Gastrocnemius medialis (tissue), 4 donors: Measurements from ENCODE around the gene TLX2. TPM values are rescaled to one million over a fixed set of nuclear protein-coding genes. Genes with fewer than 3 reads are reported as not detected.
A peak's percentile ranks its signal among the peaks of the same experiment; 100 is the strongest.

Source experiments
- ATAC-seq, 2 donors: fragments of 150-250 bp; one replicate each; pipeline ENCODE4 v1.9.1; 2016
- DNase-seq, 2 donors: peaks; one replicate each; pipeline ENCODE4 v3.0.0-alpha.2; 2019
- H3K27ac ChIP-seq, 4 donors: fragments of 200-600 bp; sonication (generic); 1 replicate in 1 of 4; 2 replicates in 3 of 4; pipeline ENCODE4 v1.5.1; 2016 to 2018; ENCODE audit warnings: mild to moderate bottlenecking in 2 of 4, moderate library complexity in 1 of 4
- H3K27me3 ChIP-seq, 3 donors: fragments of 200-600 bp; sonication (generic) in 2 of 3; 1 replicate in 1 of 3; 2 replicates in 2 of 3; pipeline versions ENCODE4 v1.5.1 to v1.6.0; 2016 to 2019; ENCODE audit warnings: mild to moderate bottlenecking in 1 of 3, moderate library complexity in 1 of 3
- H3K36me3 ChIP-seq, 2 donors: fragments of 200-600 bp; sonication (generic) in 1 of 2; one replicate each; pipeline ENCODE4 v1.5.1; 2017 to 2018
- H3K4me1 ChIP-seq, 2 donors: fragments of 200-600 bp; sonication (generic) in 1 of 2; one replicate each; pipeline ENCODE4 v1.5.1; 2016 to 2017; ENCODE audit warnings: mild to moderate bottlenecking in 2 of 2
- H3K4me3 ChIP-seq, 4 donors: fragments of 200-600 bp; sonication (generic) in 3 of 4; 1 replicate in 1 of 4; 2 replicates in 3 of 4; pipeline ENCODE4 v1.5.1; 2016 to 2019; ENCODE audit warnings: mild to moderate bottlenecking in 2 of 4
- H3K9me3 ChIP-seq, 3 donors: fragments of 200-600 bp; sonication (generic) in 2 of 3; 1 replicate in 1 of 3; 2 replicates in 2 of 3; pipeline ENCODE4 v1.5.1; 2016 to 2019
- POLR2A ChIP-seq, 2 donors: fragments of 450-650 bp; IDR thresholded peaks; one replicate each; pipeline ENCODE4 v1.6.1; 2017; ENCODE audit warnings: antibody characterized with exemption in 2 of 2, mild to moderate bottlenecking in 2 of 2, moderate library complexity in 2 of 2
- in situ Hi-C, 4 donors: fragments of 200-750 bp; cut with MboI; loops; one replicate each; pipeline versions ENCODE4 v1.15.0 to v1.8.0; 2017; ENCODE audit warnings: low sequenced_read_pairs in 4 of 4
- intact Hi-C: fragments of 100-400 bp; cut with DNase I; formaldehyde crosslinking; loops from one replicate; pipeline ENCODE4 v1.15.1; 2023; ENCODE audit warnings: low total_unique reads
- total RNA-seq, 4 donors: library from RNA; depleted of rRNA; stranded (reverse); fragments of >200 nt; gene quantifications; one replicate each; pipeline versions ENCODE4 v1.1.0 to v1.2.3, GENCODE V29; 2016
- TF ChIP-seq, protein P1 (sequence below), 5 experiments: fragments of 450-650 bp in 3 of 5; fragments of 200-600 bp in 2 of 5; sonication (generic) in 2 of 5; IDR thresholded peaks in 4 of 5; conservative IDR thresholded peaks in 1 of 5; 1 replicate in 4 of 5; 2 replicates in 1 of 5; pipeline ENCODE4 v1.5.1; 2016 to 2019; ENCODE audit warnings: antibody characterized with exemption in 5 of 5, mild to moderate bottlenecking in 3 of 5, moderate library complexity in 3 of 5

Gene TLX2
- total RNA-seq, 4 donors from 2014 or later: not detected

DNA sequence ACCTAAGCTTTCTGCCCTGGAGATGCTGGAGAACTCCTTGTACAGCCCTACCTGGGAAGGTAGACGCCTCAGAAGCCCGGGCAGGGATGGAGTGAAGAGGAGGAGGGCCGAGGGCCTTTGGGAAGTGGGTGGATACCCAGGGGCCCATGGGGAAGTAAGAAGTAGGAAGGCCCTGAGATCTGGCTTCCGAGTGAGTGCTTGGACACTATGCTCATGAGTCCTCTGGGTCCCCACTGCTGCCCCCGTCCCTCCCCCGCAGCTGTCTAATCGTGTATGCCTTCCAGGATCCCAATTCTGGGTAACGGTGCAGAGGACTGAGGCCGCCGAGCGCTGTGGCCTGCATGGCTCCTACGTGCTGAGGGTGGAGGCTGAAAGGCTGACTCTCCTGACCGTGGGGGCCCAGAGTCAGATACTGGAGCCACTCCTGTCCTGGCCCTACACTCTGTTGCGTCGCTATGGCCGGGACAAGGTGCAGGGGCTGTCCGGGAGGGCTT, 41.4 kb downstream of the TLX2 start:
- no peak for DNase-seq
- intact Hi-C loops (no loop called here), in situ Hi-C loops (no loop called here)
- Histone ChIP-seq H3K9me3 (no peaks in the 10 kb centered on the region), H3K36me3 (no peaks in the 10 kb centered on the region), H3K4me1 (peaks cover 0 to 8% of the 10 kb centered on the region in 2 donors), H3K27me3 (peaks cover 21 to 36% (median 31%) of the 10 kb centered on the region in 3 donors), H3K27ac (peak overlapping the region in 1 of 4 donors; percentile 76), H3K4me3 (peak overlapping the region; percentile 62 to 75 (median 72))
- TF ChIP-seq, protein P1, sequence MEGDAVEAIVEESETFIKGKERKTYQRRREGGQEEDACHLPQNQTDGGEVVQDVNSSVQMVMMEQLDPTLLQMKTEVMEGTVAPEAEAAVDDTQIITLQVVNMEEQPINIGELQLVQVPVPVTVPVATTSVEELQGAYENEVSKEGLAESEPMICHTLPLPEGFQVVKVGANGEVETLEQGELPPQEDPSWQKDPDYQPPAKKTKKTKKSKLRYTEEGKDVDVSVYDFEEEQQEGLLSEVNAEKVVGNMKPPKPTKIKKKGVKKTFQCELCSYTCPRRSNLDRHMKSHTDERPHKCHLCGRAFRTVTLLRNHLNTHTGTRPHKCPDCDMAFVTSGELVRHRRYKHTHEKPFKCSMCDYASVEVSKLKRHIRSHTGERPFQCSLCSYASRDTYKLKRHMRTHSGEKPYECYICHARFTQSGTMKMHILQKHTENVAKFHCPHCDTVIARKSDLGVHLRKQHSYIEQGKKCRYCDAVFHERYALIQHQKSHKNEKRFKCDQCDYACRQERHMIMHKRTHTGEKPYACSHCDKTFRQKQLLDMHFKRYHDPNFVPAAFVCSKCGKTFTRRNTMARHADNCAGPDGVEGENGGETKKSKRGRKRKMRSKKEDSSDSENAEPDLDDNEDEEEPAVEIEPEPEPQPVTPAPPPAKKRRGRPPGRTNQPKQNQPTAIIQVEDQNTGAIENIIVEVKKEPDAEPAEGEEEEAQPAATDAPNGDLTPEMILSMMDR (IDR thresholded peaks at IDR 0.05 in 4 of 5, conservative IDR thresholded peaks at IDR 0.05 in 1 of 5): no peak
- ATAC-seq: no peak

DNA sequence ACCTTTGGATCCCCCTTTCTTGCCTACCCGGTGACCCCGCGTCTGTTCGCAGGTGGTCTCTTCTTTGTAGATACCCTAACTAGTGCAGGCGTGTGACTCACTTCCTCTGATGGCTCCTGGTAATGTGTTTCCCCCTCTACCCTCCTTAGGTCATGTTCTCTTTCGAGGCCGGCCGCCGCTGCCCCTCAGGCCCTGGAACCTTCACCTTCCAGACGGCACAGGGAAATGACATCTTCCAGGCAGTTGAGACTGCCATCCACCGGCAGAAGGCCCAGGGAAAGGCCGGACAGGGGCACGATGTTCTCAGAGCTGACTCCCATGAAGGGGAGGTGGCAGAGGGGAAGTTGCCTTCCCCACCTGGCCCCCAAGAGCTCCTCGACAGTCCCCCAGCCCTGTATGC, 41.9 kb downstream of the TLX2 start:
- ATAC-seq: no peak
- Histone ChIP-seq H3K9me3 (no peaks in the 10 kb centered on the region), H3K4me1 (peaks cover 0 to 8% of the 10 kb centered on the region in 2 donors), H3K27ac (no peak overlapping the region), H3K27me3 (peaks cover 21 to 36% (median 30%) of the 10 kb centered on the region in 3 donors), H3K4me3 (peak overlapping the region in 1 of 4 donors; percentile 74), H3K36me3 (no peaks in the 10 kb centered on the region)
- intact Hi-C loops (no loop called here), in situ Hi-C loops (no loop called here)
- no peak for DNase-seq
- TF ChIP-seq POLR2A (IDR thresholded peaks at IDR 0.05): no peak
- TF ChIP-seq, protein P1 (IDR thresholded peaks at IDR 0.05 in 4 of 5, conservative IDR thresholded peaks at IDR 0.05 in 1 of 5): no peak

DNA sequence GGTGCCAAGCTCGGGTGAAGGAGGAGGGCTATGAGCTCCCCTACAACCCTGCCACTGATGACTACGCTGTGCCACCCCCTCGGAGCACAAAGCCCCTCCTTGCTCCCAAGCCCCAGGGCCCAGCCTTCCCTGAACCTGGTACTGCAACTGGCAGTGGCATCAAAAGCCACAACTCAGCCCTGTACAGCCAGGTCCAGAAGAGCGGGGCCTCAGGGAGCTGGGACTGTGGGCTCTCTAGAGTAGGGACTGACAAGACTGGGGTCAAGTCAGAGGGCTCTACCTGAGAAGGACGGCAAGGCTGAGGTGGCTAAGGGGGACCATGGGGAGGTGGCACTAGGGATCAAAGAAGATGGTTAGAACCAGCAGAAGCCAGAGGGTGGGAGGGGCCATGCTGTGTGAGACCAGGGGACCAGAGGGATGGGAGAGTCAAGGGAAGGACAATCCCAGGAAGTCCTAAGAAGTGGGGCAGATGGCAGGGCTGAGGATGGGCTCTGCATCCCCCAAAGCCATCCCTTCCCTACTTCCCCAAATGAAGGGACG, 42.7 kb downstream of the TLX2 start:
- H3K27me3 ChIP-seq: peaks cover 18 to 36% (median 28%) of the 10 kb centered on the region in 3 donors
- TF ChIP-seq POLR2A (IDR thresholded peaks at IDR 0.05): no peak
- TF ChIP-seq, protein P1 (IDR thresholded peaks at IDR 0.05 in 4 of 5, conservative IDR thresholded peaks at IDR 0.05 in 1 of 5): no peak
- H3K9me3 ChIP-seq: no peaks in the 10 kb centered on the region
- in situ Hi-C loops (no loop called here), intact Hi-C loops (no loop called here)
- DNase-seq (no peak), ATAC-seq (no peak)
- no peak overlapping the region for H3K4me3 ChIP-seq
- no peaks in the 10 kb centered on the region for H3K36me3 ChIP-seq
- peaks cover 0 to 8% of the 10 kb centered on the region in 2 donors for H3K4me1 ChIP-seq
- H3K27ac ChIP-seq: no peak overlapping the region

DNA sequence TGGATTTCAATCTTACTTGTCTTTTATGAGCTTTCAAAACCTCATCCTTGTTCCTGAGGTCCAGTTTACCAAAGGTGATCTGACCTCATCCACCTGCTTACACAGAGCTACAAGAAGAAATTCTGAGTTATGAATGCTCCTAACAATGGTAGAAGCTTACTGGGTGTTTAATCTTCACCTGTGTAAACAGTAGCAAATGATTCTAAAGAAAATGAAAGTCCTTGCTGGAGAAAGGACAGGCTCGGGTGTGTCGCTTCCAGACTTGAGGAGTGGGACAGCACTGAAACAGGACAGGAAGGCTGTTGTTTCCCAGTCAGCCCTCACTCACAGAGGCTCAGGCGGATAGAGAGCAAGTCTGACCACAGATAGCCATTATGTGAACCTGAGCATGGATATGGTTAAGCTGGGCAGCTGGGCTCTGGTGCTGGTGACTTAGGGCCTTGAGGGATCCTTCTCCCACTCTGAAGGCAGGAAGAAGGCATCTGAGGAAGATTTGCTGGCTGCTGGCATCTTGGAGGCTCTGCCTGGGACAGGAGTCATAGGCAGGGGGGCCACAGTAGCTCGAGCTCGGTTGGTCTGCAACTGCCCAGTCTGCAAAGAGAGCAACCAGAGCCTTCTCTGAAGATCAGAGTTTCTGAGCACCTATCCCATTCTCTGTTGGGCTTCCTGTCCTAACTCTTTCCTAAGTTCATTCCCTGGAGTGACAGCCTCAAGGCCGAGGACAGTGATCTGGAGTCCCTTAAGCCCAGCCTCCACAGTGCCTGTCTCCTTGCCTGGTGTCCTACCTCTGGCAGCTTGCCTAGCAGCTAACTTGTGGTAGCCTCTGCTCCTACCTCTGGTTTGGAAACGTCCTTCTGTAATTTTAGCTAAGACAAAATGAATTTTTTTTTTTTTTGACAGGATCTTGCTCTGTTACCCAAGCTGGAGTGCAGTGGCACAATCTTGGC, 44.3 kb downstream of the TLX2 start:
- no peaks in the 10 kb centered on the region for H3K36me3 ChIP-seq
- peaks cover 16 to 29% (median 24%) of the 10 kb centered on the region in 3 donors for H3K27me3 ChIP-seq
- peaks cover 0 to 8% of the 10 kb centered on the region in 2 donors for H3K4me1 ChIP-seq
- no peak overlapping the region for H3K27ac ChIP-seq
- no peak overlapping the region for H3K4me3 ChIP-seq
- H3K9me3 ChIP-seq: no peaks in the 10 kb centered on the region
- intact Hi-C loops: no loop called here
- ATAC-seq (no peak), DNase-seq (no peak)
- in situ Hi-C loops: no loop called here
- TF ChIP-seq, protein P1 (IDR thresholded peaks at IDR 0.05 in 4 of 5, conservative IDR thresholded peaks at IDR 0.05 in 1 of 5): no peak
- no peak for TF ChIP-seq POLR2A (IDR thresholded peaks at IDR 0.05)
